HG02610 (cell line): Measurements from ENCODE around the gene C17orf113.

ENCODE experiments used
- ATAC-seq: cut with Tn5 transposase; IDR thresholded peaks from one replicate; pipeline ENCODE4 v1.9.1; 2021; ENCODE audit warnings: mild to moderate bottlenecking, moderate library complexity; ENCODE audit not compliant: unreplicated experiment

The C17orf113 gene

GRCh38 chr17:42050393-42051012 lies at the start of gene C17orf113:
C17orf113 (minus strand) TSS chr17:42050601; CDS start chr17:42043376, 7,225 bp downstream.
- no peak for ATAC-seq

DNA sequence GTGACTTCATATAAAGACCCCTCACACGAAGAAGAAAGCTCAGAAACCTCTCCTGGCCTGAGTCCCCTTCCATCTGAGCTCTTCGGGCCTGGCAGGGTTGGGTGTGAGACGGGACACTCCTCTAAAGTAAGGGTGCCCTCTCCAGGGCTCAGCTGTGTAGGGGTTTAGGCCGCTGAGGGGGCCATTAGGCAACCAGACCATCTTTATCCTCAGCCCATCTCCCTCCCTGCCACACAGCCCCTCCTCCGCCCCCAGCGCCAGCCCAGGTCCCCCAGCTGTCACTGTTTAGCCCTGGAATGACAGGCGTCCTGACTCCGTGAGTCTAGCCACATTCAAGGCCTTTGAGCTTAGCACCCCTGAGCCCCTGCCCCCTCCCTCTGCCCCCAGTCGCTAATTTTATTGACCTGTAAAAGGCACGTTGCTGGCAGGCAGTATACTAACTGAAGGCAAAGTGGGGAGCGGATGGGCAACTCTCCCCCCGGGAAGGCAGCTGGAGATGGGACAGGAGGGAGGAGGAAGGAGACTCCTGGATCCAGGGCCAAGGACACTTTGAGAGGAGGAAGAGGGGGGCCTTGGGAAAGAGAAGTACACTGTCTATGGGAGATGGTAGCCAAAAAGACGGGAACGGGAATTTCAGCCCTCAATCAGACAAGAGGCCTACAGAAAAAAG lies 48.5 kb upstream of the C17orf113 start:
- ATAC-seq: no peak

GRCh38 chr17:42097691-42098631 lies 47.6 kb upstream of the C17orf113 start, which contains the start of gene ZNF385C:
ZNF385C (minus strand) TSS chr17:42098473; CDS start chr17:42063056, 35,417 bp downstream.
- ATAC-seq: no peak

DNA sequence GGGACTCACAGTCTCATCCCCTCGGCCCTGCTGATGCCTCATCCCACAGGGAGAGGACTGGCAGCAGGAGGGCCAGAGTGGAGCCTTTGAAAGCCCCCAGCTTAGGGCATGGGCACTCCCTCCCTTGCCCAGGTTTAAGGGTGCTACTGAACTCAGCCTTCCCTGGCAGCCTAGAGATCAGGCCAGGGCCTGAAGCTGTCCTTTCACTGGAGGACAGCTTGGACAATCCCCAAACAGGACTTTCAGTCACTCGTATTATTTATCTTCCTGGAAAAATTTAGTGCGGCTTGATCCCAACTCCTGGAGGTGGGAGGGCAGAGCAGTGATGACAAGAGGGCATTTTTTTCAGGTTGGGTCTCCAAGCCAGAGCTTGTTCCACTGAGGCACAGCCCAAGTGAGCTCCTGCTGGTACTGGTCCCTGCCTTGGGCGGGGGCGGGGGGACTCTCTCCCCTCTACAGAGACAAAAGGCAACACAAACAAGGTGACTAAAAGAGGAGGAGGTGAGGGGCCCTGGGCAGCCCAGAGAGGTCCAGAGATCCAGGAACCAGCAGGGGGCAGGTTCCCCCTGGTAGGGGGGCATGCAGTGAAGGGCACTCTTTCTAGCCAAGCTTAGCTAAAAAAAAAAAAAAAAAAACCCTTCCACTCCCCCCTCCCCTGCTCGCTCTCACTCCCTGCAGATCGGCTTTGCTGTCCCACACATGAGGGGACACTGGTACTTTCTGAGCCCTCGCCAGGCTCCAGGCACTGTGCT lies 46.1 kb upstream of the C17orf113 start:
- no peak for ATAC-seq

DNA sequence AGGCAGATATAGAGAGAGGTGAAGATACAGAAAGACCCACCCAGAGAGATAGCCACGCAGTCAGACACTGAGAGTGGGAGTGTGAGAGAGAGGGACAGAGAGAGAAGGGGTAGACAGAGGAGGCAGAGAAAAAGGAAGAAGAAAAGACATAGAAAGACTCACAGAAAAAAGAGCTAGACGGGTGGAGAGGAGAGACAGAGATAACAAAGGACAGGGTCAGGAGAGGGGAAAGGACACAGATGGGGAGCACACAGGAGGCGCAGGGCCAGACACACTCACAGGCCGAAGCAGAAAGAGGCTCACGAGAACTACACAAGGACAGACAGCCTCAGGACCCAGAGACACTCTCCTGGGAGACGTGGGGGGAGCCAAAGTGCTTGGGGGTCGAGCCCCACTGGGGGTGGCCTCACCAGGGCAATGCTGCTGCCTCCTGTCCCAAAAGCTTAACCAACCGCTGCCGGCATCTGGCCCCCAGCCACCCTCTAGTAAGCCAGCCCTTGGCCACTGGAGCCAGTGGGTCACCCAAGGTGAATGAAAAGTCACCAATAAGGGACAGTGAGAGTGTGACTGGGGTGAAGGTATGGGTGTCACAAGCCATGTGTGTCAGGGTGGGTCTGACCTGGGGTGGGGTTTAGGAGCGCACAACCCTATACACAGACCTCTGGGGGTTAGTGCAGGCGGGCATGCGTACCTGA lies 44.1 kb upstream of the C17orf113 start:
- no peak for ATAC-seq

DNA sequence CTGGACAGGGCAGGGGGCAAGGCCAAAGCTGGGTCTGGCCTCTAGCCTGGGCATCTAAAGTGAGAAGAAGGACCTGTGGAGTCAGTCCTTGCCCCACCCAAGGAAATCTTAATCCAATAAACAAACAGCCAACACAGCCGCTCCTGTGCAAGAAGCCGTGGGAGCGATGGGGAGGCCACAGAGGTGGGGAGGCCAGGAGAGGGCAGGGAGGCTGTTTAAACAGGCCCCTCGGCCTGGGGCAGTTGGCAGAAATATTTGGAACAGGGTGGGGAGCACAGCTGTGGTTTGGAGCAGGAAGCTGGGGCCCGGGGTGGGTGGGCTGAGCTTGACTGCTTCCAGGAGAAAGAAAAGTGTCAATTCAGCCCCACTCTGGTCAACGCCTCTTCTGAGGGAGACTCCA lies 42.5 kb upstream of the C17orf113 start:
- no peak for ATAC-seq

DNA sequence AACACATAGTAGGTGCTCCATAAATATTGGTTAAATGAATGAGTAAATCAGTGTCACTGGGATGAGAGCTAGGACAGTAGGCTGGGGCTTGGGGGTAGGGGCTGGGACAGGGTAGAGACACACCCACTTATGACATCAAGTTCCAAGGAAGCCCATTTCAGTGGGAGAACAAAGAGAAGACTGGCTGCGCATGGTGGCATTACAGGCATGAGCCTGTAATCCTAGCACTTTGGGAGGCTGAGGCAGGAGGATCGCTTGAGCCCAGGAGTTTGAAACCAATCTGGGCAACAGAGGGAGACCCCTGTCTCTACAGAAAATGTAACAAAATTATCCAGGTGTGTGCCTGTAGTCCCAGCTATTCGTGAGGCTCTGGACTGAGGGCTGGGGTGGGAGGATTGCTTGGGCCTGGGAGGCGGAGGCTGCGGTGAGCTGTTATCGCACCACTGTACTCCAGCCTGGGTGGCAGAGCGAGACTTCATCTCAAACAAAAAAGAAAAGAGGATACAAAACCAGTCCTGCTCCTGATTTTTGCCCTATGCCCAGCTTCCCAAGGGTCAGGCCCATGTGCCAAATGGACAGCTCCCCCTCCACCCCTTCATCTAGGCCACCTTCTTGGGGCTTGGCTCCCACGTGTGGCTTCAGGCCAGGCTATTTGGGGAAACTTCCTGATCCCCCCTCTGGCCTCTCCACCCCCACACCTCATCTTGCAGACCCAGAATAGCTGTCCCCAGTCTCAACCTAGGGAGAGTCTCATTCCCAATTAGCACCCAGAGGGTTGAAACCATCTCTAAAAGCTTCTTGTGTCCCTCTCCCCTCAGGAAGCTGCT lies 40.8 kb upstream of the C17orf113 start:
- ATAC-seq: no peak

DNA sequence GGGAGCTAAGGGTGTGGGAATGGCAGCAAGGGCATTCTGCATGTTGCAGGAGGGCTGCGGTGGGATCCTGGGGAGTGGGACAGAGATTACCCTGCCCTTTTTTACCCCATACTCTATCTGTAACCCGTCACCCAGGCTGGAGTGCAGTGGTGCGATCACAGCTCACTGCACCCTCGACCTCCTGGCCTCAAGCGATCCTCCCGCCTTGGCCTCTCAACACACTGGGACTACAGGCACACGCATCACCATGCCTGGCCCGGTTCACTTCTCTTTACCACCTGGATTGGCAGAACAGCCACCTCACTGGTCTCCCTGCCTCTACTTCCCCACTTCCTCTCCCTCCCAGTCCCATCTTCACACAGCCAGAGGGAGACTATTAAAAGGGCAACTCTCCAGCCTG lies 38.3 kb upstream of the C17orf113 start:
- ATAC-seq: no peak

DNA sequence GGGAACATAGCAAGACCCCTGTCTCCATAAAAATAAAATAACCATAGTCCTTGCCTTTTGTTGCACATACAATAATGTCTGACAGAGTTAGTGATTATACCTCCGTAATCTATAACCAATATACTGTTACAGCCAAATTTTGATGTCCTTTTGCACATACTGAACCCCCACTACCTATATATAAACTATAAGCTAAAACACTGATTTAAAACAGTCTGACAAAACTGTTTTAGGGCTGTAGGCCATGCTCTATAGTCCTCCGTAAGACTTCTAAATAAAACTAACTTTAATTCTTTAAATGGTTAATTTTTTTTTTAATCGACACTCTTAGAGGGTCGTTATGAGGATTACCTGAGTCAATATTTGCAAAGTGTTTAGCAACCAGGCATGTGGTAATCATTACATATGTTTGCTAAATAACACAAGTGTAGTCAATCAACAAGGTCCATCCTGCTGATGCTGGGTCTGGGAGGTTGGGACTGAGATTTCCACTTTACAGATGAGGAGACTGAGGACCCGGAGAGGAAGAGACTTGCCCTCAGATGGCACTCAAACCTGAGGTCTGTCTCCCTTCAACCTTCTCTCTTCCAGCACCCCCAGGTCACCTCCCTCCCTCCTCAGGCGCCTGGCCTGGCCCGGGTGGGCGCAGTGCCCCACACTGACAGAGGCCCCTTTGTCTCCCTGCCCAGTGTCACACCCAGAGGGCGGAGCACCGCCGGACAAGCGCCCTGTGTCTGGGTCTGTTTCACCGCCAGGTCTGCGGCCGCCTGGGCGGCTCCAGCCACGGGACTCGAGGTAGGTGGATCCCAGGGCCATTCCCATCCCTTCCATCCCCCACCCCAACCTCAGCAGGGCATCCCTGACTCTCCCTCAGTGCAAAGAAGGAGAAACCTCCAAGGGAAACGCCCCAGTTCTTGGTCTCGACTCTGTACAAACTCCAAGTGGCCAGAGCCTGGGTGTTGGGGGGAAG lies 37.6 kb upstream of the C17orf113 start:
- ATAC-seq: no peak

DNA sequence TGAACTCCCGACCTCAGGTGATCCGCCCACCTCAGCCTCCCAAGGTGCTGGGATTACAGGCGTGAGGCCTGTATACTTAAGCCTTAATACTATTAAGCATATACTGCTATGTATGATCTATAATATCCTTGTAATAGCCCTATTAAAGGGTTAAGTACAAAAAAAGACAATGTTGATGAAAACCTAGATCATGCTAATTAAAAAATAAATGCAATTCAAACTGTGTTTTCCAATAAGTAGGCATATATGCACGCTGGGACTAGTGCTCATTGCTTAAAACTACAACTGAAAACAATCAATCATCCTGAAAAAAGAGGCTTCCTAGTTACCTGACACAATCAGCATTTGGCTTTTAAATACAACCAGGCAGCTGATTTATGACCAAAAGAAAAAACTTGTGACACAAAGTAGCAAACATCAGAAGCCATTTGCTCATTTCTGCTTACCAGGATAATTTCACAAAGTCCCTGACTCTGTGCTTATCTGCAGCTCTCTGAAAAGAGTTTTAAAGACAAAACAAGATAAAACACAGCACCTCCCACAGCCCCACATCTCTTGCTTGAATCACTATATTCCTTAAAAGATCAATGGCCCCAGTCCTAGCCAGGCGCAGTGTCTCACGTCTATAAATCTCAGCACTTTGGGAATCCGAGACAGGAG lies 36.8 kb upstream of the C17orf113 start:
- no peak for ATAC-seq

DNA sequence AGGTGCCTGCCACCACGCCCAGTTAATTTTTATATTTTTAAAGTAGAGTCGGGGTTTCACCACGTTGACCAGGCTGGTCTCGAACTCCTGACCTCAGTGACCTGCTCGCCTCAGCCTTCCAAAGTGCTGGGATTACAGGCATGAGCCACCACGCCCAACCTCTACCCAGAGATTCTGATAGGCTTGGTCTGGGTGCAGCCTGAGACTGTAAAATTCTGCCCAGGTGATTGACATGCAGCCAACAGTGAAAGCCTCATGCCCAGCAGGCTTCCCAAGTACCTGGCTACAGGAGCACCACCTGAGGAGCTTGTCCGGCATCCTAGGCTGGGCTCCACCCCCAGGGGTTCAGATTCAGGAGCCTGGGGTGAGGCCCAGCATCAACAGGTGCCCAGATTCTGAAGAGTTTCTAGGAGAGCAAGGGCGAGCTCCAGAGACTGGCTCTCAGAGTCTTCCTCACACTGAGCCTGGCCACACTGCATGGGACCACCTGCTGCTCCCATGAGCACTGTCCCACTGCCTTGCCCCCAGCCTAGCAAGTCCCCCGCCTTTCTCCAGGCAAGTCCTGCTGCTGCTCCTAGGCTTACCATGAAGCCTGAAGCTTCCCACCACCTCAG lies 31.2 kb upstream of the C17orf113 start:
- ATAC-seq: no peak

DNA sequence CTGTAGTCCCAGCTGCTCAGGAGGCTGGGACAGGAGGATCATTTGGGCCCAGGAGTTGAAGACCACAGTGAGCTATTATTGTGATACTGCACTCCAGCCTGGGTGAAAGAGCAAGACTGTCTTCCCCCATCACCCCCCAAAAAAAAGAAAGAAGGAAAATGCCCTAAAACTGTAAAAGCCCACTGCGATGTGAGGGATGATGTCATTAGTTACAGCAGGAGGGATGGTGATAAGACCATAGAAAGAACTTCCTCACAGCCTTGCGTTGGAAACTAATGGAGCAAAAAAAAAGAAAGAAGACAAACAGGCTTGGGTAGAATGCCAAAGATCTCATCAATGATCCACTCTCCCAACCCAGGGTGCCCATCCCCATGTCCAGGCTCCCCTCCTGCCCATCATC lies 29.1 kb upstream of the C17orf113 start:
- ATAC-seq: no peak

GRCh38 chr17:42078396-42079043 lies 28.1 kb upstream of the C17orf113 start:
- ATAC-seq: no peak

- ATAC-seq: no peak
Measured at GRCh38 chr17:42077755-42078154, 27.4 kb upstream of the C17orf113 start.

GRCh38 chr17:42076797-42077559 lies 26.6 kb upstream of the C17orf113 start:
- ATAC-seq: no peak

DNA sequence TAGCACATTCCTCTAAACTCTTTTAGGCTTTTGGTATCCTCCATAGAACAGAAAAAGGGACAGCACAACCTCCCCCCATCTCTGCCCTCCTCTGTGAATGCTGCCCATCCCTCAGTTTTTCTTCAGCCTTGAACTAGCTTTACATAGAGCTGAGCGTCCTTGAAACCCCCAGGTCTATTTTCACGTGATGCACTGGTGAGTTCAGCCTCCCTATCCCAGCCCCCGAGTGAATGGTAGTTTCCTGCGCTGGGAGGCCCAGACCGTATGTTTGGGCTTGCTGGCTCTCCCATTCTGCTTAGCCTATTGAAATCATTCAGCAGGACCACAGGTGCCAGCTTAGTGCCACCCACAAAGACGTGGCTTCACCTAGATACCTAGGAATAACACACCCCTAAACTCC lies 25.4 kb upstream of the C17orf113 start:
- ATAC-seq: no peak
